ENCODE results near the gene YIPF1. TPM values are rescaled to one million over a fixed set of nuclear protein-coding genes. Genes with fewer than 3 reads are reported as not detected.
A peak's percentile ranks its signal among the peaks of the same experiment; 100 is the strongest.

The YIPF1 gene
- total RNA-seq, 4 donors from 2014 or later: 11.7 to 30.0 (median 19.5) TPM

GRCh38 chr1:53913352-53914033, 23.9 kb upstream of the YIPF1 start:
- H3K4me3 ChIP-seq (ENCODE audit: low read depth, poor library complexity, severe bottlenecking): no peak overlapping the region
- no peak for DNase-seq (ENCODE audit: low spot score in 2 of 2)
- intact Hi-C loops (cut with DNase I; ENCODE audit: low total_unique reads): no loop called here
- TF ChIP-seq CTCF (IDR thresholded peaks at IDR 0.05): no peak
- TF ChIP-seq POLR2A (IDR thresholded peaks at IDR 0.05): no peak
- 78 to 83% methylated on average over 5 of the region's 5 CpGs for WGBS, 2 donors

DNA sequence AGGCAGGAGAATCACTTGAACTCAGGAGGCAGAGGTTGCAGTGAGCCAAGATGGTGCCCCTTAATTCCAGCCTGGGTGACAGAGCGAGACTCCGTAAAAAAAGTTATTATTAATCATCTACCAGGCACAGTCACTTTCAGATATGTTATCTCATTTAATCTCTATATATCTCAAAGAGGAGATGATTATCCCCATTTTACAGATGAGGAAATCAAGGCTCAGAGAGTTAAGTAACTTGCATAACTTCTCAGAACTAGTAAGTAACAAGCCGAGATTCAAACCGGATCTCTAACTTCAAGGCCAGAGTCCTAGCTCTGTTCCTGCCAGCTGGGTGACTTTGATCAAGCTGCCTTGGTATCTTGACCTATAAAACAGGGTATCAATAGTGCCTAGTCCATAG, 21.8 kb upstream of the YIPF1 start:
- intact Hi-C loops (cut with DNase I; ENCODE audit: low total_unique reads): no loop called here
- TF ChIP-seq CTCF (IDR thresholded peaks at IDR 0.05): no peak
- no peak for TF ChIP-seq POLR2A (IDR thresholded peaks at IDR 0.05)
- H3K4me3 ChIP-seq (ENCODE audit: low read depth, poor library complexity, severe bottlenecking): no peak overlapping the region
- 90 to 93% methylated on average over 4 of the region's 4 CpGs for WGBS, 2 donors
- DNase-seq (ENCODE audit: low spot score in 2 of 2): no peak

DNA sequence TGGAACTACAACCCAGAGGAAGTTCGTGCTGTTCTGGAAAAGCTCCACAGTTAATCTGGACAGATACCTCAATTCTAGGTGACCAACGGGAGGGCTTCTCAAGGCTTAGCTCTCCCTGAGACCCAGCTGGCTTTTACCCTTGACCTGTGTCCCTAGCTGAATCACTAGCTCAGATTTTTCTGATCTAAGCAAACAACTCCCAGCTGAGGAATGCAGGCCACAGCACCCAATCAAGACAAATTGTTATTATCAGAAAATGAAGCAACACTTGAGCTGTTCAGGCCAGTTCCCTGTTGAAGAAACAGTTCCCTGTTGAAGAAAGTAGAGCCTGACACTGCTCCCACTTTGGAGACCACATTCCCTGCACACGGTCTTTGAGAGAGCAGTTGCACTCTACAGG, 20.3 kb upstream of the YIPF1 start:
- 84 to 89% methylated on average over 3 of the region's 3 CpGs for WGBS, 2 donors

GRCh38 chr1:53906121-53906520, 16.5 kb upstream of the YIPF1 start:
- H3K4me3 ChIP-seq (ENCODE audit: low read depth, poor library complexity, severe bottlenecking): no peak overlapping the region
- peak in 1 of 2 donors; percentile 64 for DNase-seq (ENCODE audit: low spot score in 2 of 2)
- WGBS, 2 donors: 90 to 95% methylated on average over 4 of the region's 4 CpGs

More for the DNA sequence above, 20.3 kb upstream of the YIPF1 start:
- DNase-seq (ENCODE audit: low spot score in 2 of 2): no peak
- intact Hi-C loops (cut with DNase I; ENCODE audit: low total_unique reads): no loop called here
- TF ChIP-seq CTCF (IDR thresholded peaks at IDR 0.05) (no peak), POLR2A (IDR thresholded peaks at IDR 0.05) (no peak)
- H3K4me3 ChIP-seq (ENCODE audit: low read depth, poor library complexity, severe bottlenecking): no peak overlapping the region

DNA sequence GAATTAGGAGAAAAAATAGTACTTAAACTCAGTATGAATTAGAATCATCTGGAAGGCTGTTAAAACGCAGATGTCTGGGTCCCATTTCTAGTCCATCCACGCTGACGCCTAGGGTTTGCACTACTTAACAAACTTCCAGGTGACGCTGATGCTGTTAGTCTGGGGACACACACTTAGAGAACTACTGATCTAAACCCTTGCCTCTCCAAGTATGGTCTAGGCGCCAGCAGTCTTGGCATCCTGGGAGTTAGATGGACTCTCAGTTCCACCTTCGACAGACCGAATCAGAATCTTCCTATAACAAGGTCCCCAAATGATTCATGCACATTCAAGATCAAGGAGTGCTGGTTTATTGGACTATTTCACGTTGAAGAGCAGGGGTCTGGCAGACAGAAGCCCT, 15.9 kb upstream of the YIPF1 start:
- WGBS, 2 donors: 90 to 92% methylated on average over 8 of the region's 8 CpGs
- DNase-seq (ENCODE audit: low spot score in 2 of 2): peak in 1 of 2 donors; percentile 20
- no peak for TF ChIP-seq POLR2A (IDR thresholded peaks at IDR 0.05)
- H3K4me3 ChIP-seq (ENCODE audit: low read depth, poor library complexity, severe bottlenecking): no peak overlapping the region
- intact Hi-C loops (cut with DNase I; ENCODE audit: low total_unique reads): no loop called here

More at GRCh38 chr1:53906121-53906520, 16.5 kb upstream of the YIPF1 start:
- intact Hi-C loops (cut with DNase I; ENCODE audit: low total_unique reads): no loop called here
- TF ChIP-seq CTCF (IDR thresholded peaks at IDR 0.05) (no peak), POLR2A (IDR thresholded peaks at IDR 0.05) (no peak)

DNA sequence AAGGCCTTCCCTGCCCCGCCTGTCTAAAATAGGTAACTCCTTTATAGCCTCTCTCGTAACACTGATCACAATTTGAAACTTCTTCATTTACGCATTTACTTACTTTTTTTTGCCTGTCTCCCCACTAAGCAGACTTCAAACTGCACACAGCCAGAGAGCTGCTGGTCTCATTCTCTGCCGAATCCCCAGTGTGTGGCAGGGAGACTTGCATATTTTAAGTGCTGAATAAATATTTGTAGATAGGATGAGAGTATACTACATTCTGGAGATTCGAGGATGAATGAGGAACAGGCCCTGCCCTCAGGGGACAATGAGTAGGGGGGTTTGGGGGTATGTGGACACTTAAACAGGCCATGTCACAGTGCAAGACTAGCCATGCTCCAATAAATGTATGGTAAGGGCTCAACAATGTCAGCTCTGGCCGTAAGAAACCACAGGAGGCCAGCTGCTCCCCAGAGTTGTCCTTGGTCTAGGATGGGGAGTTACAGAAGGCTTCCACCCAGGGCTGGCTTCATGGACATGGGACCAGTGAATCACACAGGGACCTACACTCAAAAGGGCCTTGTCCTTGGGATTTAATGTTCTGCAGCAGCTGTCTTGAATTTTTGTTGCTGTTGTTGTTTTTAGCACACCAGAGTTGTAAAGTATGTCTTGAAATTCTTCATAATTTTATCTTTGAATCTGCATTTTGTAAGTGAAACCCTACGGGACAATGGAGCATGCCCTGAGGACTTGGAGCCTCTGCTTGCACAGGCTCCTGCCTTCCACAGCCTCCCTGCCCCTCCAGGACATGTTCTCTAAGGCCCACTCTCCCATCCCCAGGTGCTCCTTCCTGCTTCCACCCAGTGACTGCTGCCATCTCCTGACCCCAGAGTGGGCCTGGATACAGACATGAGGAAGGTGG, 12.9 kb upstream of the YIPF1 start:
- DNase-seq (ENCODE audit: low spot score in 2 of 2): peak in 1 of 2 donors; percentile 54
- H3K4me3 ChIP-seq (ENCODE audit: low read depth, poor library complexity, severe bottlenecking): no peak overlapping the region
- intact Hi-C loops (cut with DNase I; ENCODE audit: low total_unique reads): no loop called here
- TF ChIP-seq POLR2A (IDR thresholded peaks at IDR 0.05) (no peak), CTCF (IDR thresholded peaks at IDR 0.05) (no peak)
- 69 to 77% methylated on average over 7 of the region's 7 CpGs for WGBS, 2 donors
